IMR-90 (cell line): ENCODE results near the gene P2RX7.

ENCODE experiments used
- CEBPB ChIP-seq: IDR thresholded peaks from 2 replicates; pipeline ENCODE4 v1.6.1; 2012; ENCODE audit warnings: low read depth, low read length, improper control_type of control experiment
- POLR2A ChIP-seq: IDR thresholded peaks from 2 replicates; pipeline ENCODE4 v1.6.1; 2012; ENCODE audit warnings: mild to moderate bottlenecking, low read depth, low read length
- TF ChIP-seq, protein P1 (sequence below): fragments of 150-350 bp; IDR thresholded peaks from 2 replicates; pipeline ENCODE4 v1.6.1; 2017; ENCODE audit warnings: mild to moderate bottlenecking, antibody characterized with exemption, low read length, low read depth
- TF ChIP-seq, protein P2 (sequence below): conservative IDR thresholded peaks from 2 replicates; pipeline ENCODE4 v1.5.1; 2012; ENCODE audit warnings: mild to moderate bottlenecking, low read depth, low read length, improper control_type of control experiment
- TF ChIP-seq, protein P3 (sequence below): fragments of 150-350 bp; IDR thresholded peaks from 2 replicates; pipeline ENCODE4 v1.6.1; 2016; ENCODE audit warnings: low read depth, mild to moderate bottlenecking, low read length, moderate library complexity, borderline replicate concordance

DNA sequence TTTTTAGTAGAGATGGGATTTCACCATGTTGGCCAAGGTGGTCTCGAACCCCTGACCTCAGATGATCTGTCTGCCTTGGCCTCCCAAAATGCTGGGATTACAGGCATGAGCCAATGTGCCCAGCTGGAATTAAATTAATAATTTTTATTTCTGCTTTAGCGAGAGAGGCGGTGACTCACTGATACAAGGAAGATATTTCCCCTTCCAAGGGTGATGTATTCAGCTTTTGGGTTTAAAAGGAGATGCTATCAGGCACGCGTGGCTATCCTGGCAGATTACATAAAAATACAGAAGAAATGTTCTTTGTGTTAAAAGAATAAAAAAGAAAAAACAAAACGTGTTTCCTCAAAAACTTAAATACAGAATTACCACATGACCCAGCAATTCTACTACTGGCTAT, 12.4 kb upstream of the P2RX7 start:
- TF ChIP-seq, protein P1, sequence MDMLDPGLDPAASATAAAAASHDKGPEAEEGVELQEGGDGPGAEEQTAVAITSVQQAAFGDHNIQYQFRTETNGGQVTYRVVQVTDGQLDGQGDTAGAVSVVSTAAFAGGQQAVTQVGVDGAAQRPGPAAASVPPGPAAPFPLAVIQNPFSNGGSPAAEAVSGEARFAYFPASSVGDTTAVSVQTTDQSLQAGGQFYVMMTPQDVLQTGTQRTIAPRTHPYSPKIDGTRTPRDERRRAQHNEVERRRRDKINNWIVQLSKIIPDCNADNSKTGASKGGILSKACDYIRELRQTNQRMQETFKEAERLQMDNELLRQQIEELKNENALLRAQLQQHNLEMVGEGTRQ = no peak
- TF ChIP-seq POLR2A = no peak
- TF ChIP-seq CEBPB = no peak
- TF ChIP-seq, protein P2, sequence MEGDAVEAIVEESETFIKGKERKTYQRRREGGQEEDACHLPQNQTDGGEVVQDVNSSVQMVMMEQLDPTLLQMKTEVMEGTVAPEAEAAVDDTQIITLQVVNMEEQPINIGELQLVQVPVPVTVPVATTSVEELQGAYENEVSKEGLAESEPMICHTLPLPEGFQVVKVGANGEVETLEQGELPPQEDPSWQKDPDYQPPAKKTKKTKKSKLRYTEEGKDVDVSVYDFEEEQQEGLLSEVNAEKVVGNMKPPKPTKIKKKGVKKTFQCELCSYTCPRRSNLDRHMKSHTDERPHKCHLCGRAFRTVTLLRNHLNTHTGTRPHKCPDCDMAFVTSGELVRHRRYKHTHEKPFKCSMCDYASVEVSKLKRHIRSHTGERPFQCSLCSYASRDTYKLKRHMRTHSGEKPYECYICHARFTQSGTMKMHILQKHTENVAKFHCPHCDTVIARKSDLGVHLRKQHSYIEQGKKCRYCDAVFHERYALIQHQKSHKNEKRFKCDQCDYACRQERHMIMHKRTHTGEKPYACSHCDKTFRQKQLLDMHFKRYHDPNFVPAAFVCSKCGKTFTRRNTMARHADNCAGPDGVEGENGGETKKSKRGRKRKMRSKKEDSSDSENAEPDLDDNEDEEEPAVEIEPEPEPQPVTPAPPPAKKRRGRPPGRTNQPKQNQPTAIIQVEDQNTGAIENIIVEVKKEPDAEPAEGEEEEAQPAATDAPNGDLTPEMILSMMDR = no peak
- TF ChIP-seq, protein P3, sequence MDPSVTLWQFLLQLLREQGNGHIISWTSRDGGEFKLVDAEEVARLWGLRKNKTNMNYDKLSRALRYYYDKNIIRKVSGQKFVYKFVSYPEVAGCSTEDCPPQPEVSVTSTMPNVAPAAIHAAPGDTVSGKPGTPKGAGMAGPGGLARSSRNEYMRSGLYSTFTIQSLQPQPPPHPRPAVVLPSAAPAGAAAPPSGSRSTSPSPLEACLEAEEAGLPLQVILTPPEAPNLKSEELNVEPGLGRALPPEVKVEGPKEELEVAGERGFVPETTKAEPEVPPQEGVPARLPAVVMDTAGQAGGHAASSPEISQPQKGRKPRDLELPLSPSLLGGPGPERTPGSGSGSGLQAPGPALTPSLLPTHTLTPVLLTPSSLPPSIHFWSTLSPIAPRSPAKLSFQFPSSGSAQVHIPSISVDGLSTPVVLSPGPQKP = no peak
